ENCODE results near the gene NHSL2.

Gene NHSL2

DNA sequence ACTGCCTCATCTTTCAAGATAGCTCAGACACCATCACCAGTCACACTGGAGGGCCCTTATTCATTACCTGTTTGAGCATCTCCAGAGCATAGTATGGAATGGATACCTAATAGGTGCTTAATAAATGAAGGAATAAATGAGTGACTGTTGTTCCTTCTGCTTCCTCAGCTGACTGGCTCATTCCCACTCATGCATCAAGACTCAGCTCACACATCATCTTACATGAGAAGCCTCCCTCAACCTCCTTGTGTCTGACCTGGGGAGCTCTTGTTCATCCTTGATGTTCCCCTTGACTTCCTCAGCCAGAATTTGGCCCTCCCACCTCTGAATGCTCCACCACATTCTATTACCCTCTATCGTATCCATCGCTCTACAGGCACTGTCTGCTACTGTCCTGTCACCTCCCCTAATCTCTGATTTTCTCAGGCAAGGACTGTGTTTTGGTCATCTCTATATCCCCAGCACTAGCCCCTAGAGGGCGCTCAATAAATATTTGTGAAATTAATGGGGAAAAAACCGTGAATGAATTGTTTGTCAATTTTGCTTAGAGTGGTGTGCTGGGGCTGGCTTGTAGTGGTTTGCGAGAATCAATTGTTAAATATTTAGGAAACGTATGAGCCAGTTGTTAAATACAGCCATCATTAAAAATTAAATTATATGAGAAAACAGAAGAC lies 88.3 kb downstream of the NHSL2 start:
- no peak overlapping the region for H3K27ac ChIP-seq
- ChIA-PET CTCF (interaction anchor here (0.6 to 1.0 kb wide), 3 partner anchors 13 to 55 kb away, joined by 3 to 6 read pairs (median 4); no protein-coding TSS in a partner anchor), POLR2A (ENCODE audit: low non-redundant PET) (no interaction called here)
- peak; percentile 21 for DNase-seq (ENCODE audit: low spot score)
- TF ChIP-seq, protein P1, sequence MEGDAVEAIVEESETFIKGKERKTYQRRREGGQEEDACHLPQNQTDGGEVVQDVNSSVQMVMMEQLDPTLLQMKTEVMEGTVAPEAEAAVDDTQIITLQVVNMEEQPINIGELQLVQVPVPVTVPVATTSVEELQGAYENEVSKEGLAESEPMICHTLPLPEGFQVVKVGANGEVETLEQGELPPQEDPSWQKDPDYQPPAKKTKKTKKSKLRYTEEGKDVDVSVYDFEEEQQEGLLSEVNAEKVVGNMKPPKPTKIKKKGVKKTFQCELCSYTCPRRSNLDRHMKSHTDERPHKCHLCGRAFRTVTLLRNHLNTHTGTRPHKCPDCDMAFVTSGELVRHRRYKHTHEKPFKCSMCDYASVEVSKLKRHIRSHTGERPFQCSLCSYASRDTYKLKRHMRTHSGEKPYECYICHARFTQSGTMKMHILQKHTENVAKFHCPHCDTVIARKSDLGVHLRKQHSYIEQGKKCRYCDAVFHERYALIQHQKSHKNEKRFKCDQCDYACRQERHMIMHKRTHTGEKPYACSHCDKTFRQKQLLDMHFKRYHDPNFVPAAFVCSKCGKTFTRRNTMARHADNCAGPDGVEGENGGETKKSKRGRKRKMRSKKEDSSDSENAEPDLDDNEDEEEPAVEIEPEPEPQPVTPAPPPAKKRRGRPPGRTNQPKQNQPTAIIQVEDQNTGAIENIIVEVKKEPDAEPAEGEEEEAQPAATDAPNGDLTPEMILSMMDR (conservative IDR thresholded peaks at IDR 0.05; ENCODE audit: low read depth), result peak; percentile 53

DNA sequence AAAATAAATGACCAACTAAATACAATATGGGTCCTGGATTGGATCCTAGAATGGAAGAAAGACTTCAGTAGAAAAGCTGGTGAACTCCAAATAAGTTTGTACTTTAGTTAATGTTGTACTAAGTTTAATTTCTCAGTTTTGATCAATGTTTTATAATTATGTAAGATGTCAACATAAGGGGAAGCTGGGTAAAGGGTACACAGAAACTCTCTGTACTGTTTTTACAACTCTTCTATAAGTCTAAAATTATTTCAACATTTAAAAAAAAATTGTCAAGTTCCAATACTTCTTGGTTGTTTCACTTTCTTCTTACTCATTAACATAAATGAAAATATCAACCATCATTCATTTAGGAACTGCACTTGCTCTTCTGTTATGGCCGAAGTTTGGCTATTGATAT lies 88.9 kb downstream of the NHSL2 start:
- CTCF ChIA-PET, result no interaction called here
- TF ChIP-seq, protein P1 (conservative IDR thresholded peaks at IDR 0.05; ENCODE audit: low read depth), result no peak
- no peak overlapping the region for H3K27ac ChIP-seq
- POLR2A ChIA-PET (ENCODE audit: low non-redundant PET), result no interaction called here
- no peak for DNase-seq (ENCODE audit: low spot score)

- TF ChIP-seq, protein P1 (conservative IDR thresholded peaks at IDR 0.05; ENCODE audit: low read depth), result no peak
- H3K27ac ChIP-seq, result no peak overlapping the region
- ChIA-PET POLR2A (ENCODE audit: low non-redundant PET) (no interaction called here), CTCF (no interaction called here)
- DNase-seq (ENCODE audit: low spot score), result no peak
Measured at GRCh38 chrX:72001471-72001870, 90.8 kb downstream of the NHSL2 start.

- no peak overlapping the region for H3K27ac ChIP-seq
- CTCF ChIA-PET, result no interaction called here
- TF ChIP-seq, protein P1 (conservative IDR thresholded peaks at IDR 0.05; ENCODE audit: low read depth), result no peak
- no peak for DNase-seq (ENCODE audit: low spot score)
- POLR2A ChIA-PET (ENCODE audit: low non-redundant PET), result no interaction called here
Measured at GRCh38 chrX:72001906-72002305, 91.3 kb downstream of the NHSL2 start.

GRCh38 chrX:72002875-72003274 lies 92.2 kb downstream of the NHSL2 start:
- TF ChIP-seq, protein P1 (conservative IDR thresholded peaks at IDR 0.05; ENCODE audit: low read depth), result no peak
- ChIA-PET POLR2A (ENCODE audit: low non-redundant PET) (no interaction called here), CTCF (no interaction called here)
- no peak for DNase-seq (ENCODE audit: low spot score)
- no peak overlapping the region for H3K27ac ChIP-seq

- TF ChIP-seq, protein P1 (conservative IDR thresholded peaks at IDR 0.05; ENCODE audit: low read depth), result no peak
- CTCF ChIA-PET, result interaction anchor here (0.5 to 0.7 kb wide), 4 partner anchors 9 to 77 kb away, joined by 3 to 5 read pairs (median 4); no protein-coding TSS in a partner anchor
- DNase-seq (ENCODE audit: low spot score), result no peak
- POLR2A ChIA-PET (ENCODE audit: low non-redundant PET), result no interaction called here
- H3K27ac ChIP-seq, result no peak overlapping the region
Measured at GRCh38 chrX:72003811-72004750, 93.4 kb downstream of the NHSL2 start.

Data from RWPE1 (cell line).